B cell (primary cell): ENCODE measurements around the gene LCE4A. TPM values are rescaled to one million over a fixed set of nuclear protein-coding genes. Genes with fewer than 3 reads are reported as not detected.

Experiments
- ATAC-seq: fragments of 200-7000 bp; cut with Tn5 transposase; one replicate; pipeline ENCODE4 v1.10.0; 2021; ENCODE audit warnings: low read depth, mild to moderate bottlenecking, moderate number of reproducible peaks, moderate library complexity
- CTCF ChIA-PET: fragments of 350-600 bp; sonication (Branson Sonifier 250); formaldehyde crosslinking; loops from one replicate; lab custom pipeline; 2021; ENCODE audit warnings: antibody characterized with exemption, inconsistent platforms; lab: Charles Lee
- POLR2A ChIA-PET: fragments of 350-600 bp; sonication (Branson Sonifier 250); formaldehyde crosslinking; loops from one replicate; lab custom pipeline; 2021; ENCODE audit warnings: antibody characterized with exemption; lab: Charles Lee
- DNase-seq: peaks from one replicate; pipeline ENCODE4 v3.0.0; 2013
- H2AFZ ChIP-seq: 2 replicates; pipeline ENCODE4 v1.6.1; 2012; ENCODE audit warnings: mild to moderate bottlenecking, low read depth, low read length; ENCODE audit not compliant: insufficient read depth, poor library complexity, severe bottlenecking
- H3K27ac ChIP-seq, 2 donors: 1 replicate in 1 of 2; 2 replicates in 1 of 2; pipeline ENCODE4 v1.5.1; 2012 to 2013; ENCODE audit warnings: low read length in 2 of 2, mild to moderate bottlenecking in 2 of 2, moderate library complexity in 1 of 2
- H3K27me3 ChIP-seq, 4 experiments: fragments of 200-600 bp in 1 of 4; sonication (generic) in 1 of 4; replicated peaks in 1 of 4; 1 replicate in 2 of 4; 2 replicates in 2 of 4; pipeline versions ENCODE4 v1.6.1 to v1.7.0; 2013 to 2016; ENCODE audit warnings: low read length in 3 of 4, mild to moderate bottlenecking in 2 of 4, mixed read lengths in 1 of 4, moderate library complexity in 1 of 4; ENCODE audit not compliant: insufficient read depth in 4 of 4, control insufficient read depth in 3 of 4; ENCODE audit errors: control extremely low read depth in 1 of 4
- H3K36me3 ChIP-seq, 2 experiments: replicated peaks in 1 of 2; 1 replicate in 1 of 2; 2 replicates in 1 of 2; pipeline versions ENCODE4 v1.6.1 to v1.7.1; 2013; ENCODE audit warnings: low read length in 1 of 2; ENCODE audit not compliant: insufficient read depth in 2 of 2, control insufficient read depth in 1 of 2; ENCODE audit errors: control extremely low read depth in 1 of 2, extremely low read depth in 1 of 2
- H3K4me1 ChIP-seq, 2 donors: fragments of 200-600 bp in 1 of 2; sonication (generic) in 1 of 2; 1 replicate in 1 of 2; 2 replicates in 1 of 2; pipeline versions ENCODE4 v1.5.1 to v1.6.1; 2013 to 2017; ENCODE audit warnings: low read length in 2 of 2; ENCODE audit not compliant: control insufficient read depth in 2 of 2, insufficient read depth in 2 of 2
- H3K4me2 ChIP-seq: replicated peaks from 2 replicates; pipeline ENCODE3; 2012; ENCODE audit warnings: mild to moderate bottlenecking, low read depth, low read length; ENCODE audit not compliant: poor library complexity, severe bottlenecking
- H3K4me3 ChIP-seq, 5 experiments: fragments of 200-600 bp in 1 of 5; sonication (generic) in 1 of 5; 1 replicate in 3 of 5; 2 replicates in 2 of 5; pipeline versions ENCODE4 v1.5.1 to v1.7.0; 2011 to 2016; ENCODE audit warnings: low read length in 4 of 5, mild to moderate bottlenecking in 4 of 5, low read depth in 2 of 5, control low read depth in 1 of 5, moderate library complexity in 1 of 5; ENCODE audit not compliant: insufficient read depth in 1 of 5; ENCODE audit errors: control extremely low read depth in 1 of 5, extremely low read depth in 1 of 5
- H3K79me2 ChIP-seq: fragments of 200-600 bp; sonication (generic); one replicate; pipeline ENCODE4 v1.6.0; 2016; ENCODE audit warnings: low read length; ENCODE audit not compliant: control insufficient read depth, insufficient read depth
- H3K9ac ChIP-seq: fragments of 200-600 bp; sonication (generic); 2 replicates; pipeline ENCODE4 v1.6.1; 2017; ENCODE audit warnings: mild to moderate bottlenecking, low read length, moderate library complexity
- H3K9me3 ChIP-seq, 3 donors: one replicate each; pipeline versions ENCODE4 v1.6.1 to v1.7.1; 2013; ENCODE audit warnings: low read length in 2 of 3; ENCODE audit not compliant: control insufficient read depth in 2 of 3, insufficient read depth in 1 of 3; ENCODE audit errors: control extremely low read depth in 1 of 3
- H4K20me1 ChIP-seq: 2 replicates; pipeline ENCODE4 v1.6.0; 2012; ENCODE audit warnings: mild to moderate bottlenecking, low read length; ENCODE audit not compliant: insufficient read depth, control insufficient read depth, poor library complexity, severe bottlenecking
- H3K27ac Mint-ChIP-seq: one replicate; pipeline ENCODE4 v1.8.0; 2021; ENCODE audit warnings: mixed read lengths
- H3K27me3 Mint-ChIP-seq: one replicate; pipeline ENCODE4 v1.8.0; 2021; ENCODE audit warnings: mixed read lengths
- H3K4me1 Mint-ChIP-seq: one replicate; pipeline ENCODE4 v1.8.0; 2021; ENCODE audit warnings: mixed read lengths
- H3K4me3 Mint-ChIP-seq: one replicate; pipeline ENCODE4 v1.8.0; 2021; ENCODE audit warnings: mixed read lengths
- H3K9me3 Mint-ChIP-seq: one replicate; pipeline ENCODE4 v1.8.0; 2022; ENCODE audit warnings: mixed read lengths; ENCODE audit not compliant: insufficient read depth
- CTCF ChIP-seq: fragments of 200-600 bp; IDR thresholded peaks from one replicate; pipeline ENCODE4 v1.8.0; 2022; ENCODE audit warnings: antibody characterized with exemption, mild to moderate bottlenecking
- EZH2 ChIP-seq: IDR thresholded peaks from 2 replicates; pipeline ENCODE4 v1.6.1; 2012; ENCODE audit warnings: borderline replicate concordance, low read depth, mild to moderate bottlenecking, moderate library complexity, low read length; ENCODE audit not compliant: insufficient read depth, poor library complexity, severe bottlenecking
- WGBS: methylation state at CpG from one replicate; pipeline ENCODE4 v1.1.5; 2013; ENCODE audit warnings: missing lambda C conversion rate; ENCODE audit not compliant: insufficient coverage; 5-methylcytosine and 5-hydroxymethylcytosine counted together
- intact Hi-C: fragments of 100-400 bp; cut with micrococcal nuclease; formaldehyde crosslinking; loops from one replicate; pipeline ENCODE4 v1.10.0; 2022
- polyA plus RNA-seq: library from polyadenylated mRNA; depleted of rRNA; stranded (reverse); fragments of >200 nt; gene quantifications from 2 replicates; pipeline ENCODE4 v1.2.3, GENCODE V29; 2012
- total RNA-seq, 2 donors: library from RNA; stranded (reverse); fragments of 120-200 nt in 1 of 2; gene quantifications; 1 replicate in 1 of 2; 2 replicates in 1 of 2; pipeline versions ENCODE4 v1.2.3 to v1.2.4, GENCODE V29; 2013 to 2022

LCE4A gene
- total and polyA plus RNA-seq, 2 donors (not counting 1 experiment from before 2014, with no cell fraction given): not detected

- Histone ChIP-seq H4K20me1 (no peaks in the 10 kb centered on the region), H3K27me3 (no peaks in the 10 kb centered on the region), H3K27ac (no peak within 1 kb of the TSS), H2AFZ (no peak within 1 kb of the TSS), H3K36me3 (no peaks in the 10 kb centered on the region), H3K4me2 (no peak within 1 kb of the TSS), H3K4me1 (no peaks in the 10 kb centered on the region), H3K9me3 (peaks cover 0 to 6% (median 0%) of the 10 kb centered on the region in 3 donors), H3K4me3 (no peak within 1 kb of the TSS), H3K79me2 (no peaks in the 10 kb centered on the region), H3K9ac (no peak within 1 kb of the TSS)
- DNase-seq (no peak), ATAC-seq (no peak)
- no peak for TF ChIP-seq CTCF
- H3K9me3 Mint-ChIP-seq: no peaks in the 10 kb centered on the region
- H3K27ac Mint-ChIP-seq: no peak within 1 kb of the TSS
- peaks cover 18% of the 10 kb centered on the region for H3K27me3 Mint-ChIP-seq
- H3K4me1 Mint-ChIP-seq: no peaks in the 10 kb centered on the region
- H3K4me3 Mint-ChIP-seq: no peak within 1 kb of the TSS
- WGBS: 81% methylated on average over 3 of the region's 6 CpGs
- intact Hi-C loops: no loop called here
- POLR2A ChIA-PET: no interaction called here
- CTCF ChIA-PET: no interaction called here
These were observed 49.8 kb downstream of the LCE4A start, which contains the start of gene KPRP for GRCh38 chr1:152757747-152758146. Gene KPRP, plus strand, starts transcription at chr1:152758025. Its CDS starts 1,564 bp downstream, at chr1:152759589.

GRCh38 chr1:152758636-152759035 is 50.7 kb downstream of the LCE4A start:
- ATAC-seq: no peak

More at GRCh38 chr1:152758636-152759035, 50.7 kb downstream of the LCE4A start:
- ChIA-PET POLR2A (no interaction called here), CTCF (no interaction called here)
- no peak overlapping the region for H2AFZ ChIP-seq
- H3K9ac ChIP-seq: no peak overlapping the region
- H3K36me3 ChIP-seq: no peaks in the 10 kb centered on the region
- no peak overlapping the region for H3K4me3 ChIP-seq
- Mint-ChIP-seq H3K27ac (no peak overlapping the region), H3K4me1 (no peaks in the 10 kb centered on the region), H3K27me3 (peaks cover 15% of the 10 kb centered on the region), H3K4me3 (no peak overlapping the region), H3K9me3 (no peaks in the 10 kb centered on the region)
- H3K4me1 ChIP-seq: no peaks in the 10 kb centered on the region
- DNase-seq: no peak
- no peak overlapping the region for H3K27ac ChIP-seq
- no peak for TF ChIP-seq EZH2
- no peak for TF ChIP-seq CTCF
- intact Hi-C loops: no loop called here
- H3K79me2 ChIP-seq: no peaks in the 10 kb centered on the region
- peaks cover 0 to 6% (median 0%) of the 10 kb centered on the region in 3 donors for H3K9me3 ChIP-seq
- no peak overlapping the region for H3K4me2 ChIP-seq
- no peaks in the 10 kb centered on the region for H4K20me1 ChIP-seq
- no peaks in the 10 kb centered on the region for H3K27me3 ChIP-seq
- 89% methylated on average over 3 of the region's 4 CpGs for WGBS

Other genes starting within 250 kb of the LCE4A start
- not detected in 2 replicates for gene LCE5A, start 197.4 kb upstream of the LCE4A start, total RNA-seq
- gene LCE5A, start 197.4 kb upstream of the LCE4A start, polyA plus RNA-seq: not detected in 2 replicates
- gene CRCT1, start 193.7 kb upstream of the LCE4A start, total RNA-seq: not detected in 2 replicates
- gene CRCT1, start 193.7 kb upstream of the LCE4A start, polyA plus RNA-seq: not detected in 2 replicates
- not detected in 2 replicates for gene LCE3E, start 141.4 kb upstream of the LCE4A start, total RNA-seq
- not detected in 2 replicates for gene LCE3E, start 141.4 kb upstream of the LCE4A start, polyA plus RNA-seq
- not detected in 2 replicates for gene LCE3D, start 127.6 kb upstream of the LCE4A start, total RNA-seq
- not detected in 2 replicates for gene LCE3D, start 127.6 kb upstream of the LCE4A start, polyA plus RNA-seq
- not detected in 2 replicates for gene LCE3C, start 107.9 kb upstream of the LCE4A start, total RNA-seq
- not detected in 2 replicates for gene LCE3C, start 107.9 kb upstream of the LCE4A start, polyA plus RNA-seq
- not detected in 2 replicates for gene LCE3B, start 94.3 kb upstream of the LCE4A start, total RNA-seq
- not detected in 2 replicates for gene LCE3B, start 94.3 kb upstream of the LCE4A start, polyA plus RNA-seq
- not detected in 2 replicates for gene LCE3A, start 85.1 kb upstream of the LCE4A start, total RNA-seq
- gene LCE3A, start 85.1 kb upstream of the LCE4A start, polyA plus RNA-seq: not detected in 2 replicates
- gene LCE2D, start 44.8 kb upstream of the LCE4A start, total RNA-seq: not detected in 2 replicates
- not detected in 2 replicates for gene LCE2D, start 44.8 kb upstream of the LCE4A start, polyA plus RNA-seq
- gene LCE2C, start 32.9 kb upstream of the LCE4A start, total RNA-seq: not detected in 2 replicates
- gene LCE2C, start 32.9 kb upstream of the LCE4A start, polyA plus RNA-seq: not detected in 2 replicates
- gene LCE2B, start 22.0 kb upstream of the LCE4A start, total RNA-seq: not detected in 2 replicates
- not detected in 2 replicates for gene LCE2B, start 22.0 kb upstream of the LCE4A start, polyA plus RNA-seq
- not detected in 2 replicates for gene LCE2A, start 9.8 kb upstream of the LCE4A start, total RNA-seq
- gene LCE2A, start 9.8 kb upstream of the LCE4A start, polyA plus RNA-seq: not detected in 2 replicates
- not detected in 2 replicates for gene KPRP, start 49.9 kb downstream of the LCE4A start, total RNA-seq
- not detected in 2 replicates for gene KPRP, start 49.9 kb downstream of the LCE4A start, polyA plus RNA-seq
- gene LCE1F, start 67.0 kb downstream of the LCE4A start, total RNA-seq: not detected in 2 replicates
- not detected in 2 replicates for gene LCE1F, start 67.0 kb downstream of the LCE4A start, polyA plus RNA-seq
- not detected in 2 replicates for gene LCE1E, start 78.1 kb downstream of the LCE4A start, total RNA-seq
- not detected in 2 replicates for gene LCE1E, start 78.1 kb downstream of the LCE4A start, polyA plus RNA-seq
- not detected in 2 replicates for gene LCE1D, start 88.6 kb downstream of the LCE4A start, total RNA-seq
- gene LCE1D, start 88.6 kb downstream of the LCE4A start, polyA plus RNA-seq: not detected in 2 replicates
- not detected in 2 replicates for gene LCE1C, start 98.5 kb downstream of the LCE4A start, total RNA-seq
- not detected in 2 replicates for gene LCE1C, start 98.5 kb downstream of the LCE4A start, polyA plus RNA-seq
- not detected in 2 replicates for gene LCE1B, start 103.8 kb downstream of the LCE4A start, total RNA-seq
- not detected in 2 replicates for gene LCE1B, start 103.8 kb downstream of the LCE4A start, polyA plus RNA-seq
- not detected in 2 replicates for gene LCE1A, start 119.3 kb downstream of the LCE4A start, total RNA-seq
- gene LCE1A, start 119.3 kb downstream of the LCE4A start, polyA plus RNA-seq: not detected in 2 replicates
- not detected in 2 replicates for gene LCE6A, start 134.7 kb downstream of the LCE4A start, total RNA-seq
- gene LCE6A, start 134.7 kb downstream of the LCE4A start, polyA plus RNA-seq: not detected in 2 replicates
- not detected in 2 replicates for gene LCE7A, start 151.8 kb downstream of the LCE4A start, total RNA-seq
- gene LCE7A, start 151.8 kb downstream of the LCE4A start, polyA plus RNA-seq: not detected in 2 replicates
- gene SMCP, start 170.2 kb downstream of the LCE4A start, total RNA-seq: not detected in 2 replicates
- not detected in 2 replicates for gene SMCP, start 170.2 kb downstream of the LCE4A start, polyA plus RNA-seq
- gene IVL, start 200.4 kb downstream of the LCE4A start, total RNA-seq: not detected in 2 replicates
- gene IVL, start 200.4 kb downstream of the LCE4A start, polyA plus RNA-seq: not detected in 2 replicates
- not detected in 2 replicates for gene SPRR5, start 239.0 kb downstream of the LCE4A start, total RNA-seq
- gene SPRR5, start 239.0 kb downstream of the LCE4A start, polyA plus RNA-seq: not detected in 2 replicates